ENCODE measurements around the gene TLN1.

The TLN1 gene

DNA sequence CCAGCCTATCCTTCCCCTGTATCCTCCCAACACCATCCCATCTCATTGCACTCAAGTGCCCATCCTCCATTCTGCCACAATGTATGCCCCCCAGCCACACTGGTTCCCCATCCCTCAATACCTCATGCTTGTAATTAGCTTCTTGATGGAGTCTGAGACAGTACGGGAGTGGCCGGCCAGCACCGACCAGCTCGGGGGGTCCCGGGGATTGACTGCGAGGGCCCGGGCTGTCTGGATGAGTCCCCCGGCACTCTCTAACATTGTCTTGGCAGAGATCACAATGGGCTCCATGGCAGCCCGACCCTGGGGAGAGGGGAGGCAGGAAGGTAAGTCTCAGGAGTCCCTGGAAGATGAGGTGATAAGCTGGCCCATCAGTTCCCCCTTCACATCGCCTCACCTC lies 25.0 kb downstream of the TLN1 start:
- DNase-seq (ENCODE audit: low read depth in 2 of 2), result no peak

DNA sequence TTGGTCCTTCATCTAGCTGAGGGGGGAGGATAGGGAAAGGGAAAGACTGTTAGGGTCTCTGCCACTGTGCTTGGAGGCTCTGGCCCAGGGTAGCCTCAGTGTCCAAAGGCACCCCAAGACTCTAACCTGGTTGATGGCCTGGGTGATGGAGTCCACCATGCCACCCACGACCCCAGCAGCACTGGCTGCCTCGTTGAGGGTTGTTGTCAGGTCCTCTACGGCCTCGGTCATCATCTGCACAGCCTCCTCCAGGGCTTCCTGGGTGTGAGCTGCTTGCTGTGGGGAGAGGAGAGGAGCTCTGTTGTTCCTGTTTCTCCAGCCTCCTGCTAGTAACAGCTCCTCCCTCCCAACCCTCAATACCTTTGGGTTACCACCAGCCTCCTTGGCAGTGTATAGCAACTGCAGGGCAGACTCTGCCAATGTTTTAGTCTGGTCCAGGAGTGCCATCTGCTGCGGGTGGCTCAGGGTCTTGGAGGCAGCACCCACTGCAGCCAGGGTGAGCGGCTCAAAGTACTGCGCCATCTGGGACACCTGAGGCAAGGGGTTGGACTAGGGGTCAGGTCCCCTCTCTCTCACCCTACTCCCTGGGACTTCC lies 26.1 kb downstream of the TLN1 start:
- no peak for DNase-seq (ENCODE audit: low read depth in 2 of 2)

DNA sequence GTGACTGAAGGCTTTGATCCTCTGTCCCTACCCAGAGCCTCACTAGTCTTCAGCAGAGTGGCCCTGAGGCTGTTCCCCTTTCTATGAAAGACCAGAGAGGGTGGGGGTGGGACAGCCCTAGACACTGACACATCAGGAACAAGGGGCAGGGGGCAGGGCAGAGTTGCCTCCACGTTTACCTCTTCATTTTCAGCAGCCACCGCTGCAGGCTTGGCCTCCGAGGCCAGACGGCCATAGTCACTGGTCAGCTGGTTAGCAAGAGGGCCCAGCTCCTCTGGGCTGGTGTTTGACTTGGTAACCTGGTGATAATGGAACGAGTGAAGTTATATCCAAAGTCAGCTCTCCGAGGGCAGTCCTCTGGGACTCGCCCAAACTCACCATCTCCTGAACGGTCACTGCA lies 26.6 kb downstream of the TLN1 start:
- no peak for DNase-seq (ENCODE audit: low read depth in 2 of 2)

DNA sequence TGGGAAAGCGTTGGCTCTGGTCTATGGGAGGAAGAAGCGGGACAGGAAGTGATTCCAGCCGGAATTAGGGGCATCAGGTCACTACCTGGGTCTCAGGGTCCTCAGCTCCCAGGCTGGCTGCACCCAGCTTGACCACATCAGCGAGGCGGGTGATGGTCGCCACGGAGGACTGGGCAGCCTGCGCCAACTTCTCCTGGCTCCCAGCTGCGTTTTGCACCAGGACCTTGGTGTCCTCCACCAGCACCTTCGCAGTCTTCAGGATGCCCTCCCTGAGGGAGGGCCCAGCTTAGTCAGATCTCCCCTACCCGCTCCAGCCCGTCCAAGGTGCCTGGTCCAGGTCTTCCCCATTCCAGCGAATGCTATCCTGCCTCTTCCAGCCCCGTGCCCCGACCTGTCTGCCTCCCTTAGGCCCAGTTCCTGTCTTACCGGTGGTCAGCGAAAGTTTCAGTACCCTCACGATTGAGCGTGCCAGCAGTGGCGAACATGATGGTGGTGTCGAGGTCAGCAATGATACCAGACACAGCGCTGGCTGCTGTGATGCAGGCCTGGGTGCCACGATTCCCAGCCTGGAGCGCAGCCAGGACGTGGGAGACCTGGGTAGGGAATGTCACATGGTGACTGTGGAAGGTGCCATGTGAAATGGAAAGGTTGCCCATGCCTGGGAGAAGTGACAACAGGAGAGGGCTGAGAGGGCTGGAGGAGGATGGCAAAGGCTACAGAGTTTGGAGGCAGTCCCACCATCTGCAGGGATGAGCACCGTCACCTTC lies 27.9 kb downstream of the TLN1 start:
- no peak for DNase-seq (ENCODE audit: low read depth in 2 of 2)

DNA sequence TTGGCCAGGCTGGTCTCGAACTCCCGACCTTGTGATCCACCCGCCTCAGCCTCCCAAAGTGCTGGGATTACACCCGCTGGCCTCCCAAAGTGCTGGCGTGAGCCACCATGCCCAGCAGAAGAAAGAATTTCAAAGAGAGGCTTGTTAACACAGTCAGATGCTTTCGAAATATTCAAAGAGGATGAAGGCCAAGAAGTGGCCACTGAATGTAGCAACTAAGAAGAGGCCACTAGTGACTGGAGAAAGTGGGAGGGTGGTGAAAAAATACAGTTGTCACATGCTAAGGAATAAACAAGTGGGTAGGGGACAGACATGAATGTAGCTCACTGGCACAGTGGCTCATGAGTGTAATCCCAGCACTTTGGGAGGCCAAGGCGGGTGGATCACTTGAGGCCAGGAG lies 29.3 kb downstream of the TLN1 start:
- DNase-seq (ENCODE audit: low read depth in 2 of 2), result no peak

DNA sequence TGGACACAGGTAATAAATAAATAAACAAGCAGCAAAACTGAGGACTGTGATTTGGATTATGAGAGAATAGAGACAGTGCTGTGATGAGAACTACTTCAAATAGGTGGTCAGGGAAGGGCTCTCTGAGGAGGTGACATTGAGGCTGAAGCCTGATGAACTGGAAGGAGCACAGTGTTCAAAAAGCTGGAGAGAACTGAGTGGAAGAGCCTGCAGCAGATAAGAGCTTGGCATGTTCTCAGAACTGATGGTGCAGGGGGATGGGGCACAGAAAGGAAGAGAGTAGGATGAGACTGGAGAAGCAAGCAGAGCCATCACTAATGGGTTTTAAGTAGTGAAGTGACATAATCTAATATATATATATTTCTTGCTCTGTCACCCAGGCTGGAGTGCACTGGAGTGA lies 31.1 kb downstream of the TLN1 start:
- DNase-seq (ENCODE audit: low read depth in 2 of 2), result no peak

DNA sequence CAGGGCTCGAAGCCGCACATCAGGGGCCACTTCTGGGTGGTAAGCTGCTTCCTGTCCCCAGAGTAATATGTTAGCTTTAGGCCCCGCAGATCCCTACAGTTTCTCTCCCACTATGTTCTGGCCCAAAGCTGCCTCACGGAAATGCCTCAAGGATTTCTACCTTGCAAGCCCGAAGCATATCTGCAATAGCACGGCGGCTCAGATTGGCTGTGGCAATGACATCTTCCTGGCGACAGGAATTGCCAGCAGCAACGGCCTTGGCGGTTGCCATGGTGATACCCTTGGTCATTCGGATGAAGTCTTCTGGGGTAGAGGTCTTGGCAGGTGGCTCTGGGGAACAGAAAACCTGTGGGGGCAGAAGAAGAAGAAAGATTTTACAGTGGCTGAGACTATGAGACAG lies 32.0 kb downstream of the TLN1 start:
- DNase-seq (ENCODE audit: low read depth in 2 of 2), result no peak

DNA sequence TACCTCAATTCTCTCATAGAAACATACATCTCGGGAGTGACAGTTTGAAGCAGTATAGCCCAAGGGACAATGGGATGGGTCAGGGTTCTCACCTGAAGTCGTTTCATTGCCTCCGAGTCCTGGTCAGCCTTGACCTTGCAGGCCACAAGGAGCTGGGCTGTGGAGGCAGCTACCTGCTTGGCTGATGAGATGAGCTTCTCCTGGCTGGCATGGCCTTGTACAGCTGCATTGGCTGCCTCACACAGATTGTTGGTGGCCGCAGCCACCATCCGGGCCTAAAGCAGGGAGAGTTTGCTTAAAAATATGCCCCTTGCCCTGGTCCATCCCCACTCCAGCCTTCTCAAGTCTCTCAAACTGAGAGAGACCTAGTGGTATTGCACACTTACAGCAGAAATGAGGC lies 33.8 kb downstream of the TLN1 start:
- no peak for DNase-seq (ENCODE audit: low read depth in 2 of 2)

DNA sequence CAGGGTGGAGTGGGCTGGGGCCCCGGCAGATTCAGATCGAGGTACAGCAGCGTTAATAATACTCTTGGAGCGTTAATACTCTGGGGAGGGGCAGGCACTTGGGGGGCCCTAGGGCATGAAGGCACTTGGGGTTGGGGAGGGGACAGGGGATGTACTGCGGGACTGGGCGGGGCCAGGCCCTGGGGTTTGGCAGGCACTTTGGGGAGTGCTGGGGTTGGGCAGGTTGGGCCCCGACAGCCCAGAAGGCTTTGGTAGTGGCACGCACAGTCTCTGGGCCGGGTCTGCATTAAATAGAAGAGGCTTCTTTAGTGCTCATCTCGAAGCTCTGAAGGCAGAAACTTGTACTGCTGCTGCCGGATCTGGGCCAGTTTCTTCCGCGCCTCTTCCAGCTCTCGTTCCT lies 34.5 kb downstream of the TLN1 start:
- DNase-seq (ENCODE audit: low read depth in 2 of 2), result no peak

DNA sequence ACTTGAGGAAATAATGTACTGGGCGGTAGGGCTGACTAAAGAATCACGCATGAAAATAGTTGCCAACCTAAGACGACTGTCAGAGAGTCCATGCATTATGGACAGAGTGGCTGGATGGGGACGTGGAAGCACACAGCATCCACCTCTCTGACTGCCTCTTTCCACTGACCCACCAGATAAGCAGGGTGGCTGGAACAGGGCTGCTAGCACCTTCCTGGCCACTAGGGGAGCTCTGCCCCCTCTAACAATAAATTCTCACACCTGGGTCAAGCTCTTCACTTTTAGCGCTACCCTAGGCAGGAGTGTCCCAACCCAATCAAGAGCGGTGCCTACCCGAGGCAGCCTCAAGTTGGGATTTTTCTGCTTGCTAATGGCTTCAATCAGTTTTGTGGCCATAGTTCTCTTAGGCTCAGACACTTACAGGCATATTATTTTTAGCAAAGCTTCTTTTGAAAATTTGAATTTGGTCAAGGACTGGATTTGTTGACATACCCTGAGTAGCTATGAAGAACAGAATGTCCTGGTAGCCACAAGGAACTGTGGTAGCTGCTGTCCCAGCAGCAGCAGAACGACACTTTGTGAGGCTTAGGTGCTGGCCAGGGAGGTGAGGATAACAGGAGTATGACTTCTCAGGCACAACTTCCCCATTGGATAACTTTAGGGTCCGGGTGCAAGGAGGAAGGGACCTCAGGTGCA lies 35.3 kb downstream of the TLN1 start:
- peak in 1 of 2 donors; percentile 37 for DNase-seq (ENCODE audit: low read depth in 2 of 2)

DNA sequence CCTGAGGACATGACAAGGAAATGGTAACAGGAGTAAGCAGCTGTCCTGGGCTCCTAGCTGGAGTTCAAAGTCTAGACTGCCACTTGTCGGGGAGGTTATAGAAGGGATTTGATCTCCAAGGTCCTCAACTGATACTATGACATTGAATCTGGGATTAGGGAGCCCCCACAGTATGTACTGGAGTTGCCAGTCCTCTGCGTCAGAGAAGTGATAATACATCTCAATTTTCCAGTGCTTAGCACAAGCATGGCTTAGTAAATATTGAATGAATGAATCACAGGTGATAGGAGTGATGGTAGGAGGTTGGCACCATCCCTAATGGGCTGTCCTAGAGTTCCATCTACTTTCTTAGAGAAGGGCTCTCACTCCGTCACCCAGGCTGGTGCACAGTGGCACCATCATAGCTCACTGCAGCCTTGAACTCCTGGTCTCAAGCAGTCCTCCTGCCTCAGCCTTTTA lies 36.0 kb downstream of the TLN1 start:
- DNase-seq (ENCODE audit: low read depth in 2 of 2), result no peak

DNA sequence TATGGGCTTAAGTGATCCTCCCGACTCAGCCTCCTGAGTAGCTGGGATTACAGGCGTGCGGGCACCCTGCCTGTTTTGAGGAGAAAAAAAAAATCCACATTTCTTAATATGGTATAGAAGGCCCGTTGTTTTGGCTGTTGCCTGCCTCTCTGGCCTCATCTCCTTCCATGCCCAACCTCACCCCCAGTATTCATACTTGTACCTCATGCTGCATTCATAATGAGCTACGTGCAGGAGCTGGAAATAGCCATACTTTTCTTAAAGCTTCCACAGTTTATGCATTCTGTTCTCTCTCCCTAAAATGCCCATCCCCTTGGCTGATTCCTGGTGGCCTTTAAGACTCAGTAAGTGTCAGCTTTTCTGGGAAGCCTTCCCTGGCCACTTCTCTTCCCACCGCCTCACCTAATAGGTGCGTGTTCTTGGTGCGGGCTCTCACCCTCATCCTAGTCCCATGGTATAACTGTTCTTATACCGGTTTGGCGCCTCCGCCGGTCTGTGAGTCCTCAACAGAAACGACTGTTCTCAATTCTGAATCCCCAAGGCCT lies 40.2 kb downstream of the TLN1 start:
- DNase-seq (ENCODE audit: low read depth in 2 of 2), result no peak

DNA sequence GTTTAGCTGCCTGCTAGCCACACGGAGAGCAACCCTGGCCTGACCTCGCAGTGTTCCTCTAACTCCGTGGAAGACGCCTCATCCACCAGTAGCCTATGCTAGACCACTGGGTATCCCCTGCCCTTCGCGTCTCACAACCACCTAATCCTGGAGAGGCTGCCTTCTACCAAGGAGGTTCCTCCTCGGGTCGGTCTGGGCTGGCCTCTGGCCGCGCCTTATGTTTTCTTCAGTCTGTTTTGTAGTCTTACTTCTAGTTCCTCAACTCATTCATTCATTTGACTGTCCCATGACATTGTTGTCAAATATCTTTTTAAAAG lies 40.7 kb downstream of the TLN1 start:
- DNase-seq (ENCODE audit: low read depth in 2 of 2), result no peak

DNA sequence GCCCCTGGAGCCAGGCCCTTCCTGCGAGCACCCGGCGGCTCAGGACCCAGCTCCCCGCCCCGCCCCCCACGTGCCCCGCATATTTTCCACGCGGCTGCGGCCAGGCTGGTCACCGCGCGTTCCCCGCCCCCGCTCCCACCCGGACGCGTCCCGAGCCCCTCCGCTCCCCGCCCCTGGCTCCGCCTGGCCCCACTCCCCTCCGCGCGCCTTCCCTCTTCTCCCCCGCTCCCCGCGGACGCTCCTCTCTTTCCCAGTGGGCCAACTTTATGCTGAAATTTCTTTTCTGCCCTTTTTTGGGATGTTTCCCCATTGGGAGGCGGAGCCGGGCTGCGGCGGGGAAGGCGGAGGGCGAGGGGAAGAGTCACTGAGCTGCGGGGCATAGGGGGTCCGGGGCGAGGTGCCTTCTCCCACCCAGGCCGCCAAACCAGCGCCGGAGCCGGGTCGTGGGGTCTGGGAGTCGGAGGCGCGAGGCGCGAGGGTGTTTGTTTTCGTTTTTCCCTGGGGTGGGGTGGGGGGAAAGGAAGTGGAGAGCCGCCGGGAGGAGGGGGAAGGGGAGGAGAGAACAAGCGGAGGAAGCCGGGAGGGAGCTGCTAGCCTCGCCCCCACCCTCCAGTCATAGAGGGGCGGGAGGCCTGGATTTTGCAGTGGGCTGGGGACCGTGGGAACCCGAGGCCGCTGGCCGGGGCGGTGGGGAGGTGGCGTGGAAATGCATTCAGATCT lies 41.2 kb downstream of the TLN1 start:
- DNase-seq (ENCODE audit: low read depth in 2 of 2), result peak in 1 of 2 donors; percentile 20

DNA sequence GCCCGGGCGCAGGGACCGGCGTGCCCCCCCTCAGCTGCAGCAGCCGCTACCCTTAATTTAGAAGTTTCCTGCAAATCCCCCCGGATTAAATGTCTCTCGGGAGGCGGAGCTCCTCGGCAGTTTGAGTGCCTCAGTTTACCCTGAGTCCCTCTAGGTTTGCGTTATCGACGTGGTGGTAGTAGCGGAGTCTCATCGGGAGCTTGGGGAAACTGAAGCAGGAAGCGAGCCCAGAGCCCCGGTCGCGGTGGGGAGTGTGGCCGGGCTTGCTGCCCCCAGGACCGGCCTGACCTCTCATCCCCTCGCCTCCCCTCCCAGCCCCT lies 41.7 kb downstream of the TLN1 start:
- DNase-seq (ENCODE audit: low read depth in 2 of 2), result no peak

DNA sequence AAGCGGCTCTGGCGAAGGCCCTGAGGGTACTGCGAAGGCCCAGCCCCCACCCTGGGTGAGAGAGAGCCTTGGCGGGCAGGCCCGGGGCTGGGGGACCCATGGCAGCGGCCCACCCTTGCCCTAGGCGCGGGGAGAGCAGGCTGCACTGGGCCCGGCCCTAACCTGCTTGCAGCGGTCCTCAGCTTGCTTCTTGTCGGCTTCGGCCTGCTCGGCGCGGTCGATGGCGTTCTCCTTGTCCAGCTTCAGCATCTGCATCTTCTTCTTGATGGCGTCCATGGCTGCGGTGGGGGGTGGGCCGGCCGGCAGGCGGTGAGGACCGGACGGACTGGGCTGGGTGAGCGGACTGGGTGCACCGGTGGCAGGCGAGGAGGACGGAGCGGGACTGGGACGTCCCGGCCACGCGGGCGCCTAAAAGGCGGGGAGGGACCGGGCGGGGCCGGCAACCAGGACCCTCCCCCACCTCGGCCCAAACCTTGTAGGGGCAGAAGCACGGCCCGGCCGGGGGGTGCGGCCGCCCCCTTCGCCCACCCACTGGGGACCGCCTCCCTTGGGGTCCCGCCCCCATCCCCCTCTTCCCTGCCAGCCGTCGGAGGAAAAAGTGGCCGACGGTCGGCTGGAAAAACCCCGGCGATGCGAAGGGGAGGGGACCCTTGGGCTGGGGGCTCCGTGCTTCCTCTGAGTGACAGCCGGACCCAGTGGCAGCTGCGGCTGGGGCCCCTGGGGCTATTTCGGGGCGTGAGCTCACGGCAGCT lies 42.3 kb downstream of the TLN1 start, which contains the start of gene TPM2:
Gene TPM2 (minus strand): TSS at position 384 of the 752 bp plus-strand sequence. CDS start 108 bp downstream, at position 276.
- DNase-seq (ENCODE audit: low read depth in 2 of 2), result no peak

DNA sequence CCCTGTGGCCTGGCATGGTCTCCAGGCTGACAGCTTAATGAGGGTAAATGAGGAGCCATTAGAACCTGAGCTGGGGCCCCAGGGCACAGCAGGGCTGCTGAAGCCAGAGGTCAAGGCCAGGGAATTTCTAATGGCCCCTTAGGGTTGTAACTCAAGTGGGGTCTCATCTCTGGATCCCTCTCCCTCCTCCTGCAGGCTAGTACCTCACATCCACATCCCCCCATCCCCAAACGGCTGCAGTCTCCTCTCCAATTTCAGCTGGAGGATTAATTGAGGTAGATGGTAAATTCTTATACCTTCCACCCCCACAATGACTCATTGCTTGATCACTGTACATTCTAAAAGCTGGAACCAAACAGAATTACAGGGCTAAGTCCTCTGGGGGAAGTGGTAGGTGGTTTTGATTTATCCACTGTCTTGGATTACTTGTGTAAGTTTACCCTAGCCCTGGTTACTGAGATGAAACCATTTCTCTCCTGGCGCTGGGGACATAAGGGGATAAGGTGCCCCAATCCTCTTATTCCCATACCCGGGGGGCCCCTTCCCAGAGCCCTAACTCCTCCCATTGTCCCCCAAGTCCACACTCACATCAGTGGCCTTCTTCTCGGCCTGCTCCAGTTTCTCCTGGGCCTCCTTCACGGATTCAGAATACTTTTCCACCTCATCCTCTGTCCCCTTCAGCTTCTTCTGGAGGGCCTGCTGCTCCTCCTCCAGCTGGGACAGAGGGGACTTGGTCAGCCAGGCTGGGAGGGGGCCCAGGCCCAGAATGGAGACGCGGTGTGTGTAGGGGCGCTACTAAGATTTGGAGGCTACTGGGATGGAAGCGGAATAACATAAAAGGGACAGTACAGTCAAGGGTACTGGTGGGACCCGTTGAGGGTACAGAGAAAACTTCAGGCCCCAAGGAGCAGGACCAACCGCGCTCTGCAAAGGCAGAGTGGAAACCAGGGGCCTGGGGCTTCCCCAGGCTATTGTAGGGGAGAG lies 43.1 kb downstream of the TLN1 start:
- no peak for DNase-seq (ENCODE audit: low read depth in 2 of 2)

DNA sequence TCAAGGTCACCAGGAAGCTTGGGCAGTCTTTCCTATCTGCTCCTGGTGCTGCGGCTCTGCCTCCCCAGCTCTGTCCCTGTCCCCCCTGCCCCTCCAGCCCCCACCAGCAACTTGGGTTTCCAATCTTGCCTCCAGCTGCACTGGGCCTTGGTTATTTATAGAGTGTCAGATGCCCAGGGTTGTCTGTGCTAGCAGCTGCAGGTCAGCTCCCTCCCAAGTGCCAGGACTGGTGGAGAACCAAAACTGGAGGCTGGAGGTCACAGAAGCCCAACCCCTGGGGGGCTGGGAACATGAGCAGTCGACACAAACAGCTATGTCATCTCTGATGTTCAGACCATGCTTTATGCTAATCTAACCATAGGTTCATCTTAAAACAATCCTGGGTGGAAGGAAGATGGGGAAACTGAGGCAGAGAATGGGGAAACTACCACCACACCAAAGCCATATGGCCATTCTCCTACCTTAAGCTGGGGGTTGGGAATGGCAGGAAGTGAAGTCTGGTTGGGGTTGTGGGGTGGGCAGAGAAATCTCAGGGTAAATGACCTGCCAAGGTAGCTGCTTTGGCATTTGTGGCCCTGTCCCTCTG lies 43.9 kb downstream of the TLN1 start:
- no peak for DNase-seq (ENCODE audit: low read depth in 2 of 2)

DNA sequence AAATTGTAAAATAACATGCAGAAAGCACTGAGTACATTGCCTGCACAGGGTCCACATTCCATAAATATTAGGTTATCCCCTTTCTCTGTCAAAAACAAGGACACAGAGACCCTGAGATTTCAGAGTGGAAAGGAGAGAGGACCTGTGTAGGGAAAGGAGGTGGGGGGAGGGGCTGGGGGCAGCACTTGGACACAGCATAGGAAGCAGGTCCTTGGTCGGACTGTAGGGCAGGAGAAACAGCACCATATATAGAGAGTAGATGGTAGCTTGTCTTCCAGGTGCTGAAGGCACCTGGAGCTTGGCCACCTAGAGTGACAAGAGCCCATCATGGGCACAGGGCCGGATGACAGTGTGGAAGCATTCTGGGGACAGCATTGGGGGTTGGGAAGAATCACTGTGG lies 44.7 kb downstream of the TLN1 start:
- DNase-seq (ENCODE audit: low read depth in 2 of 2), result no peak
